ENCODE results near the gene MLC1.

GRCh38 chr22:50105208-50106100, 20.2 kb upstream of the MLC1 start:
- no peak for TF ChIP-seq CTCF (IDR thresholded peaks at IDR 0.05 in 4 of 5, conservative IDR thresholded peaks at IDR 0.05 in 1 of 5)
- no peak for TF ChIP-seq POLR2A (IDR thresholded peaks at IDR 0.05)
